ENCODE data around the gene CCDC9.

Gene CCDC9

DNA sequence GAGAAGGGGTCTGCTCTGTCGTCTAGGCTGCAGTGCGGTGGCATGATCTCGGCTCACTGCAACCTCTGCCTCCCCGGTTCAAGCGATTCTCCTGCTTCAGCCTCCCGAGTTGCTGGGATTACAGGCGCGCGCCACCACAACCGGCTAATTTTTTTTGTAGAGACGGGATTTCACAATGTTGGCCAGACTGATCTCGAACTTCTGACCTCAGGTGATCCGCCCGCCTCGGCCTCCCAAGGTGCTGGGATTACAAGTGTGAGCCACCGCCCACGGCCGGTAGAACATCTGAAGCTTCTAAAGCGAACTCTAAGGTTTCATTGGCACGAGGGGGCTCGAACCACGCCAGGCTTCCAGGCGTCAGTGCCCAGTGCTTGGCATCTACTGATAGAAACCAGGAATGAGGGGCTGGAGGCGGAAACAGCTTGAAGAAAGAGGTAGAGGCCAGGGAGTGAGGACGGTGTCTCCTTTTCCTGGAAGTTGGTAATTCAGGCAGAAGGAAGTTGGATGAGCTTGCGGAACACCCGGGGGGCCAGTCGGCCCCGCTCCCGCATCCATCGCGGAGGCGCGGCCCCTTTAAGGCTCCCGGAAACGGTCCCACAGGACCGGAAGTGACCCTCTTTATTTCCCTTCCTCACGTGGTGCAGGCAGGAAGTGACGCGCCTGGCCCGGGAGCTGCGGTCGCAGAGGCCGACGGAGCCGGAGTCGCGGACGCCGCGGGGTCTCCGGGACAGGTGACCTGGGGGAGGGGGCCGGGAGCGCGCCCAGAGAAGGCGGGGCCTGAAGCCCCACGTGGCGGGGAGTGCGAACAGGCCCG is at the start of gene CCDC9:
CCDC9 (plus strand) TSS at position 647 of the 814 bp plus-strand sequence. CDS start 1,876 bp downstream, outside the sequence.
- H3K27ac ChIP-seq, result peak within 1 kb of the TSS; percentile 94
- TF ChIP-seq, protein P1, sequence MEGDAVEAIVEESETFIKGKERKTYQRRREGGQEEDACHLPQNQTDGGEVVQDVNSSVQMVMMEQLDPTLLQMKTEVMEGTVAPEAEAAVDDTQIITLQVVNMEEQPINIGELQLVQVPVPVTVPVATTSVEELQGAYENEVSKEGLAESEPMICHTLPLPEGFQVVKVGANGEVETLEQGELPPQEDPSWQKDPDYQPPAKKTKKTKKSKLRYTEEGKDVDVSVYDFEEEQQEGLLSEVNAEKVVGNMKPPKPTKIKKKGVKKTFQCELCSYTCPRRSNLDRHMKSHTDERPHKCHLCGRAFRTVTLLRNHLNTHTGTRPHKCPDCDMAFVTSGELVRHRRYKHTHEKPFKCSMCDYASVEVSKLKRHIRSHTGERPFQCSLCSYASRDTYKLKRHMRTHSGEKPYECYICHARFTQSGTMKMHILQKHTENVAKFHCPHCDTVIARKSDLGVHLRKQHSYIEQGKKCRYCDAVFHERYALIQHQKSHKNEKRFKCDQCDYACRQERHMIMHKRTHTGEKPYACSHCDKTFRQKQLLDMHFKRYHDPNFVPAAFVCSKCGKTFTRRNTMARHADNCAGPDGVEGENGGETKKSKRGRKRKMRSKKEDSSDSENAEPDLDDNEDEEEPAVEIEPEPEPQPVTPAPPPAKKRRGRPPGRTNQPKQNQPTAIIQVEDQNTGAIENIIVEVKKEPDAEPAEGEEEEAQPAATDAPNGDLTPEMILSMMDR (conservative IDR thresholded peaks at IDR 0.05), result no peak

DNA sequence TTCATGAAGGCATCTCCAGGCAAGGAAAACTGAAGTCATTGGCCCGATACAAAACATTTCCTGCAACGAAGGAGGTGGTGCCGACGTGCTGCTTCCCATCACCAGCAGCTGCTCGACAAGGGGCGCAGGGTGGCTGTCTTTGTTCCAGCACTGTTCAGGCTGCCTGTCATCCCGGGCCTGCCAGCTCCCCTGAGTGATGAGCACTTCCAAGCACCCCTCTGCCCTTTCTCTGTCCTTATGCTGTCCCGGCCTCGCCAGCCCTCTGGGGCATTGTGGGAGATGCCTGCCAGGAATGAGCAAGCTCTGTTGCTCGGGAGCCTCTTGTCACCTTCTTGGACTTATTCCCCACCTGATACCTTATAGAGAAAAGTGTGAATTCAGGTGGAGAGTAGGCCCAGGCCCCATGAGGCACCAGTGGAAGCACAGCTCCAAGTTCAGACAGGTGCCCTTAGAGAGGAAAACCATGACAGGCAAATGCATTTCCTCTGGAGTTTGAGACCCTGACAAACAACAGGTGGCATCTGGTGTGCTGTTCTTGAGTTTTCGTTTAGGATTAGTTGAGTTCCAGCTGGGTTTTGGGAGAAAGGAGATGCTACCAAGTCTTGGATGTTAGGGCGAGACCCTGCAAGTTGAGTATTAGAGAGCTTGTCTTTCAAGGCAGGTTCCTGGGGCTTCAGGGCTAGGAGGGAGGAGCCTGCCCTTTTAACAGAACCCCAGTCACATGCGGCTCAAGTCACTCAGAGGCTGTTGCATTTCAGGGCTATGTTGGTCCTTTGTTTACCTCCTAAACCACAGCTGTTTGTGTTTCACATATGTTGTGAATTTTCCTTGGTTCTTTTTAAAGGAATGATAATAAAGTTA is 46.8 kb upstream of the CCDC9 start:
- TF ChIP-seq, protein P1 (conservative IDR thresholded peaks at IDR 0.05), result no peak

DNA sequence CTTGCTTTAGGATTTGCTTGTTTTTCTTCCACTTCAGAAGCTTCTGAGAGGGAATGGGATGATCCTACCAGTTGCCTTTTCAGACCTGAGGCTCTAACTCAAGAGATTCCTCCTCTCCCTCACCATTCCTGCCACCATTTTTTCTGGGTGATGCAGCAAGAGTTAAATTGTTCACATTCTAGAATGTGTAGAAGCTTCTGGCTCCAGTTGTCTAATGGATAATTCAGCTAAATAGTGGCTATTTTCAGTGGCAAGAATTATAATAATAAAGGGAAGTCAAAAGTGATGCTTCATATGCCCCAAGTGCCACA is 46.2 kb upstream of the CCDC9 start:
- TF ChIP-seq, protein P1 (conservative IDR thresholded peaks at IDR 0.05), result no peak
- peak overlapping the region; percentile 46 for H3K27ac ChIP-seq

More for the DNA sequence above, 46.8 kb upstream of the CCDC9 start:
- peak overlapping the region; percentile 46 for H3K27ac ChIP-seq

DNA sequence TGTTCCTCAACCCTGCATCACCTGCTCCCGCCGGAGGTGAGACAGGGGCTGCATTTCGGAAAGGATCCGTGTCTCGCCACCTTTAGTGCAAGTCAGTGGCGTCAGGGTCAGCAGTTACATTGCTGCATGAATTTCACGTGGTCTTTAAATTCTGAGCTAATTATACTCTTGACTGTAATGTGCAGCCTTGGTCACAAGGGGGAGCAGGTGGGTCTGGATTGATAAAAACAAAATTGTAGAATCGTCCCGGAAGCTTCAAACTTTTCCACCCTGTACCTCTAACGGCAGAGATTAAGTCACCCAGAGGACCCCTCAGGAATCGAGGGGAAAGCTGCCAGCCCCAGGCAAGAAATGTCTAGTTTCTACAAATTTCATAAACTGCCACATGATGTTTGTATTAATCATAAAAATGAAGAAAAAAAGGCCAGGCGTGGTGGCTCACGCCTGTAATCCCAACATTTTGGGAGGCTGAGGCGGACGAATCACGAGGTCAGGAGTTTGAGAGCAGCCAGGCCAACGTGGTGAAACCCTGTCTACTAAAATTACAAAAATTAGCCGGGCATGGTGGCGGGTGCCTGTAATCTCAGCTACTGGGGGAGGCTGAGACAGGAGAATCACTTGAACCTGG is 45.5 kb upstream of the CCDC9 start:
- TF ChIP-seq, protein P1 (conservative IDR thresholded peaks at IDR 0.05), result peak; percentile 93
- H3K27ac ChIP-seq, result peak overlapping the region; percentile 46

DNA sequence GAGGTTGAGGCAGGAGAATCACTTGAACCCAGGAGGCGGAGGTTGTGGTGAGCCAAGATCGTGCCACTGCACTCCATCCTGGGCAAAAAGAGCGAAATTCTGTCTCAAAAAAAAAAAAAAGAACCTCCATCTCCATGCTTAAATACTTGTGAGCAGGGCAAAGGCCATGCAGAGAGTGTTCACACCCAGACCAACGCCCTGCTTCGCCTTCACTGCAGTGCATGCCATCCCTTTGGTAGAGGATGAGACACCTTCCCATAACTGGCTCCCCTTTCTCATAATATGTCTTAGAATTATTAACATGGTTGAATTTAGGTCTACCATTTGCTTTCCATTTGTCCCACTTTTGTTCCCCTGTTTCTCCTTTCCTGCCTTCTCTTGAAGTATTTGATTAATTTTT is 40.7 kb upstream of the CCDC9 start:
- no peak overlapping the region for H3K27ac ChIP-seq
- TF ChIP-seq, protein P1 (conservative IDR thresholded peaks at IDR 0.05), result no peak

DNA sequence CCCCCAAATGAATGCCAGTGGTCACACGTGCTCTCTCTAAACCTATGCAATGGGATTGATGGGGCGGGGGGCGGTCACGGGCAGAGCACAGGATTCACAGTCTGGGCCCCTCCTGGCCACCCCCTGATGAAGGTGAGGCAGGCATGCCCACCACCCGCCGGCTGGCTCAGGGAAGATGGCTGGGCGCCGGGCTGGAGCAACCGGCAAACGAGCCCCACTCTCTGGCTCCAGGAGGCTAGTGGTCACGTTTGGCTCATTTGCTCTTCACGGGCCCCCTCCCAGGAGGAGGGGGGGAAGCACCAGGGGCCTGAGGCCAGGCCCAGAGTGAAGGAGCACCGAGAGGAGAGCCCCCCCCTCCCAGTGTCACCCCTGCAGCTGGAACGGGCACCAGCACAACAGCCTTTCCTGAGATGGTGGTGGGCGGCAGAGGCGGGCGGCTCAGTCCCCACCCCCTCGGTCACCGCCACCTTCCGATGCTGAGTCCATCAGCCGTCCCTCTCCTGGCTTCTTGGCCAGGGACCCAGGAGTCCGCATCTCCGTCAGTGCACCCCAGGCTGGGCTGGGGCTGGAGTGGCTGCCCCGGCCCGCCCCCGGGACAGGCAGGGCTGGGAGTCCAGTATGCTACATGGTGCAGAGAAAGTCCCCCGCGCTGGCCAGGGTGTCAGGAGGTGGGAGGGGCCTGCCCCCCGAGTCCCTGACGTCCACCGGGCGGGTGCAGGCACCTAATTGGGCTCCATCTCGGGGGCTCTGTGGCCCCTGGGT is 35.1 kb upstream of the CCDC9 start:
- TF ChIP-seq, protein P1 (conservative IDR thresholded peaks at IDR 0.05), result no peak
- H3K27ac ChIP-seq, result no peak overlapping the region
